ENCODE measurements around the gene RABGAP1L.
"Not testable (repeated sequence)": the region's sequence is repeated elsewhere in the genome, so short reads cannot be mapped to it uniquely, and the experiment has no call there.

The RABGAP1L gene

GRCh38 chr1:174686213-174686612 is 526.9 kb downstream of the RABGAP1L start:
- no peak for DNase-seq

GRCh38 chr1:174689524-174689923 is 530.2 kb downstream of the RABGAP1L start:
- DNase-seq = no peak

GRCh38 chr1:174690266-174690665 is 530.9 kb downstream of the RABGAP1L start:
- DNase-seq = no peak

GRCh38 chr1:174692313-174692712 is 533.0 kb downstream of the RABGAP1L start:
- DNase-seq = no peak

GRCh38 chr1:174693085-174693484 is 533.8 kb downstream of the RABGAP1L start:
- no peak for DNase-seq

GRCh38 chr1:174693539-174693938 is 534.2 kb downstream of the RABGAP1L start:
- DNase-seq = not testable (repeated sequence)

- DNase-seq = no peak
These were observed 536.9 kb downstream of the RABGAP1L start for GRCh38 chr1:174696026-174696821.

GRCh38 chr1:174700314-174700713 is 541.0 kb downstream of the RABGAP1L start:
- DNase-seq = no peak

GRCh38 chr1:174700775-174701174 is 541.5 kb downstream of the RABGAP1L start:
- no peak for DNase-seq

GRCh38 chr1:174701565-174701964 is 542.2 kb downstream of the RABGAP1L start:
- DNase-seq = no peak

GRCh38 chr1:174702011-174702410 is 542.7 kb downstream of the RABGAP1L start:
- DNase-seq = no peak

- DNase-seq = no peak
These were observed 544.0 kb downstream of the RABGAP1L start for GRCh38 chr1:174703309-174703708.

GRCh38 chr1:174704300-174704699 is 545.0 kb downstream of the RABGAP1L start:
- no peak for DNase-seq

- DNase-seq = no peak
These were observed 551.8 kb downstream of the RABGAP1L start for GRCh38 chr1:174710868-174711845.

- not testable (repeated sequence) for DNase-seq
These were observed 552.5 kb downstream of the RABGAP1L start for GRCh38 chr1:174711848-174712247.

- no peak for DNase-seq
These were observed 553.2 kb downstream of the RABGAP1L start for GRCh38 chr1:174712541-174712940.

GRCh38 chr1:174713796-174714195 is 554.5 kb downstream of the RABGAP1L start:
- DNase-seq = no peak

GRCh38 chr1:174719194-174719593 is 559.9 kb downstream of the RABGAP1L start:
- no peak for DNase-seq

GRCh38 chr1:174720618-174721017 is 561.3 kb downstream of the RABGAP1L start:
- no peak for DNase-seq

GRCh38 chr1:174721246-174721645 is 561.9 kb downstream of the RABGAP1L start:
- DNase-seq = no peak

- no peak for DNase-seq
These were observed 564.5 kb downstream of the RABGAP1L start for GRCh38 chr1:174723816-174724215.

- DNase-seq = no peak
These were observed 564.9 kb downstream of the RABGAP1L start for GRCh38 chr1:174724219-174724618.

GRCh38 chr1:174726167-174726879 is 567.0 kb downstream of the RABGAP1L start:
- DNase-seq = peak in 1 of 2 donors; percentile 61
